AG04450 (cell line): ENCODE measurements around the gene C10orf53. TPM values are rescaled to one million over a fixed set of nuclear protein-coding genes. Genes with fewer than 3 reads are reported as not detected.

Experiments used
- CTCF ChIA-PET: fragments of 300-600, 350-600 bp; formaldehyde crosslinking; extraction: SDS; loops from one replicate; lab custom pipeline; 2022; ENCODE audit warnings: antibody characterized with exemption, inconsistent platforms; lab: Charles Lee
- POLR2A ChIA-PET: fragments of 350-600 bp; formaldehyde crosslinking; extraction: SDS; loops from one replicate; lab custom pipeline; 2021; ENCODE audit warnings: antibody characterized with exemption, inconsistent platforms; lab: Yijun Ruan, JAX
- DNase-seq: peaks from one replicate; pipeline ENCODE4 v3.0.0-alpha.2; 2011; ENCODE audit warnings: low read depth, low spot score
- H3K27ac ChIP-seq: one replicate; pipeline ENCODE4 v1.5.1; 2012; ENCODE audit warnings: low read depth, low read length, control low read depth
- H3K27me3 ChIP-seq: one replicate; pipeline ENCODE4 v1.6.0; 2012; ENCODE audit warnings: low read length; ENCODE audit not compliant: control insufficient read depth, insufficient read depth
- H3K4me3 ChIP-seq: 2 replicates; pipeline ENCODE4 v1.5.1; 2011; ENCODE audit warnings: mild to moderate bottlenecking, low read depth, low read length, control low read depth
- H3K9me3 ChIP-seq: 2 replicates; pipeline ENCODE4 v1.5.1; 2012; ENCODE audit warnings: low read length; ENCODE audit not compliant: control insufficient read depth, insufficient read depth
- polyA plus RNA-seq: library from polyadenylated mRNA; depleted of rRNA; stranded (reverse); fragments of >200 nt; gene quantifications from 2 replicates; pipeline ENCODE4 v1.2.3, GENCODE V29; 2011
- TF ChIP-seq, protein P1 (sequence below): IDR thresholded peaks from 2 replicates; pipeline ENCODE4 v1.5.1; 2011; ENCODE audit warnings: low read depth, low read length, control low read depth, inconsistent platforms

Gene C10orf53
- polyA plus RNA-seq, 1 experiment = not detected

DNA sequence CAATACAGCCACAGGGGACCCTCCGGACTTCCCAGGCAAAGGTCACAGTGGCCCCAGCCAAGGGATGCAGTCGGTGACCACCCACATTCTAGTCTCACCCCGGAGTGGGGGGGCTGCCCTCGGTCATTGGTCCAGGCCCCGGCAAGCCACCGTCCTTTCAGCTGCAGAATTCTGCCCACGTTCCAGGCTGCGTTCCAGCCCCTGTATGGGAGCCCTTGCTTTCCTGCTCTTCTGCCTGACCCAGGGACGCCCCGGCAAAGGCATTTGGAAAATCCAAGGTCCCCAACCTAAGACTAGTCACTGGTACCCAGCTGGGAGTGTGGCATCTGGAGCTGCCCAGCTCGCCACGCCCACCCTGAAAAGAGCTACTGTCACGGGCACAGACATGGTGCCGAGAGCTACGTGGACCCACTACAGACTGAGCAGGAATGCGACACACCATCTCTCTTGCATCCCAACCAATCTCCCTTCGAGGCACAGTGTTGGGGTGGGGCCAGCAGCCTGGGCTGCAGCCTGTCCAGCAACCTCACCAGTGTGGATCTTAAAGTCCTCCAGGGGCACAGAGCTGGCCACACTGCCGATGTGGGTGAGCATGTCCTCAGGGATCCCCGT is 64.1 kb downstream of the C10orf53 start:
- TF ChIP-seq, protein P1, sequence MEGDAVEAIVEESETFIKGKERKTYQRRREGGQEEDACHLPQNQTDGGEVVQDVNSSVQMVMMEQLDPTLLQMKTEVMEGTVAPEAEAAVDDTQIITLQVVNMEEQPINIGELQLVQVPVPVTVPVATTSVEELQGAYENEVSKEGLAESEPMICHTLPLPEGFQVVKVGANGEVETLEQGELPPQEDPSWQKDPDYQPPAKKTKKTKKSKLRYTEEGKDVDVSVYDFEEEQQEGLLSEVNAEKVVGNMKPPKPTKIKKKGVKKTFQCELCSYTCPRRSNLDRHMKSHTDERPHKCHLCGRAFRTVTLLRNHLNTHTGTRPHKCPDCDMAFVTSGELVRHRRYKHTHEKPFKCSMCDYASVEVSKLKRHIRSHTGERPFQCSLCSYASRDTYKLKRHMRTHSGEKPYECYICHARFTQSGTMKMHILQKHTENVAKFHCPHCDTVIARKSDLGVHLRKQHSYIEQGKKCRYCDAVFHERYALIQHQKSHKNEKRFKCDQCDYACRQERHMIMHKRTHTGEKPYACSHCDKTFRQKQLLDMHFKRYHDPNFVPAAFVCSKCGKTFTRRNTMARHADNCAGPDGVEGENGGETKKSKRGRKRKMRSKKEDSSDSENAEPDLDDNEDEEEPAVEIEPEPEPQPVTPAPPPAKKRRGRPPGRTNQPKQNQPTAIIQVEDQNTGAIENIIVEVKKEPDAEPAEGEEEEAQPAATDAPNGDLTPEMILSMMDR = no peak
- no peak overlapping the region for H3K27ac ChIP-seq
- H3K9me3 ChIP-seq = peaks cover 10% of the 10 kb centered on the region; the same call in 1 of the 2 replicates
- CTCF ChIA-PET = no interaction called here
- no peak overlapping the region for H3K4me3 ChIP-seq
- H3K27me3 ChIP-seq = no peaks in the 10 kb centered on the region
- POLR2A ChIA-PET = no interaction called here
- DNase-seq = no peak

GRCh38 chr10:49744091-49744685 is 64.7 kb downstream of the C10orf53 start:
- no peak for DNase-seq
- Histone ChIP-seq H3K27ac (no peak overlapping the region), H3K27me3 (no peaks in the 10 kb centered on the region), H3K4me3 (no peak overlapping the region), H3K9me3 (peaks cover 10% of the 10 kb centered on the region; the same call in 1 of the 2 replicates)
- POLR2A ChIA-PET = no interaction called here
- CTCF ChIA-PET = no interaction called here
- TF ChIP-seq, protein P1 = no peak

DNA sequence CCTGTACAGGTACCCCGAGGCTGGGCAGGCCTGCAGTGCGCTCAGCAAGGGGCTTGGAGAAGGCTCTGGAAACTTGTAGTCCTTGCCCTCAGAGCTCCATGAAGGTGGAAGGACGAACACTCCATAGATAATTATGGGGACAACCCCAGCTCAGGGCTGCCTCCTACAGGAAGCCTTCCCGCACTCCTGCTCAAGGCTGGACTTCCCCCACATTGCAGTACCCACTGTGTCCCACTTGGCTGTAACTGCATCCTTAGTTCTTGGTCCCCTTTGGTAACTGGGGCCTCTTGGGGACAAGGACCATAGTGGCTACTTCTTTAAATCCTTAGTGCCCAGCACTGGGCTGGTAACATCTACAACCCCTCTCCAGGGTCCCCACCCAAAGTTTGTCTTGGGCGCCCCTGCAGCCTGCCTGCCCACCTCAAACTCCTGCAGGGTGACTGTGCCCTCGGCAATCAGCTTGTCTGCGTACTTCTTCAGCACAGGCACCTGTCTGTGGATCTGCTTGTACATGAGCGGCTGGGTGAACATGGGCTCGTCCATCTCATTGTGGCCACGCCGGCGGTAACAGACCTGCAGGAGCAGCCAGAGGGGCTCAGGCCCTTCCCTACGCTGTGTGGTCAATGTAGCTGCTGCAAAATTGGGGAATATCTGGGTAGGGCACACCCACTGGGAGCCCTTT is 65.6 kb downstream of the C10orf53 start:
- no peak overlapping the region for H3K27ac ChIP-seq
- H3K9me3 ChIP-seq = peaks cover 10% of the 10 kb centered on the region; the same call in 1 of the 2 replicates
- no peak overlapping the region for H3K4me3 ChIP-seq
- CTCF ChIA-PET = no interaction called here
- TF ChIP-seq, protein P1 = no peak
- POLR2A ChIA-PET = no interaction called here
- DNase-seq = no peak
- no peaks in the 10 kb centered on the region for H3K27me3 ChIP-seq

- Histone ChIP-seq H3K27ac (no peak overlapping the region), H3K27me3 (no peaks in the 10 kb centered on the region), H3K4me3 (no peak overlapping the region), H3K9me3 (peaks cover 10% of the 10 kb centered on the region; the same call in 1 of the 2 replicates)
- TF ChIP-seq, protein P1 = no peak
- ChIA-PET CTCF (no interaction called here), POLR2A (no interaction called here)
- DNase-seq = no peak
Observed at GRCh38 chr10:49745756-49746155, 66.3 kb downstream of the C10orf53 start.
